IMR-90 (cell line): ENCODE data around the gene HRH1. TPM values are rescaled to one million over a fixed set of nuclear protein-coding genes. Genes with fewer than 3 reads are reported as not detected.

Source experiments
- ATAC-seq: fragments of 200-7000 bp; cut with Tn5 transposase; 2 replicates; pipeline ENCODE4 v1.9.1; 2020; ENCODE audit warnings: low read depth, mild to moderate bottlenecking, moderate library complexity
- BruUV-seq: library from RNA; stranded (reverse); fragments of 400-500 nt; replicated peaks from 2 replicates; lab custom pipeline; 2021; lab: Mats Ljungman, UMichigan
- CTCF ChIA-PET: fragments of 300-600 bp; formaldehyde crosslinking; extraction: SDS; loops from one replicate; lab custom pipeline; 2021; ENCODE audit warnings: antibody characterized with exemption; lab: Yijun Ruan, JAX
- POLR2A ChIA-PET: fragments of 300-600 bp; sonication (Branson Sonifier 250); formaldehyde crosslinking; loops from one replicate; lab custom pipeline; 2022; ENCODE audit warnings: antibody characterized with exemption; ENCODE audit not compliant: unreplicated experiment; lab: Charles Lee
- DNase-seq: peaks from one replicate; pipeline ENCODE4 v3.0.0; 2013
- H2AFZ ChIP-seq: replicated peaks from 2 replicates; pipeline ENCODE3; 2013; ENCODE audit warnings: low read length, mild to moderate bottlenecking; ENCODE audit not compliant: poor library complexity
- H2AK5ac ChIP-seq: 2 replicates; pipeline ENCODE4 v1.6.1; 2013; ENCODE audit warnings: low read depth, low read length, inconsistent platforms
- H2AK9ac ChIP-seq: replicated peaks from 2 replicates; pipeline ENCODE3; 2013; ENCODE audit warnings: mild to moderate bottlenecking, low read depth, low read length, moderate library complexity; ENCODE audit not compliant: poor library complexity
- H2BK120ac ChIP-seq: 2 replicates; pipeline ENCODE4 v1.6.1; 2013; ENCODE audit warnings: low read depth, low read length, inconsistent platforms
- H2BK15ac ChIP-seq: 3 replicates; pipeline ENCODE4 v1.6.1; 2013; ENCODE audit warnings: low read depth, low read length, inconsistent platforms
- H2BK20ac ChIP-seq: 2 replicates; pipeline ENCODE4 v1.6.1; 2013; ENCODE audit warnings: low read depth, mild to moderate bottlenecking, inconsistent platforms, low read length, moderate library complexity
- H2BK5ac ChIP-seq: 2 replicates; pipeline ENCODE4 v1.6.1; 2013; ENCODE audit warnings: mild to moderate bottlenecking, low read depth, low read length, inconsistent platforms; ENCODE audit not compliant: poor library complexity, severe bottlenecking
- H3K14ac ChIP-seq: replicated peaks from 2 replicates; pipeline ENCODE4 v1.6.1; 2013; ENCODE audit warnings: low read depth, low read length, inconsistent platforms
- H3K18ac ChIP-seq: 2 replicates; pipeline ENCODE4 v1.6.1; 2013; ENCODE audit warnings: low read depth, low read length, control low read depth
- H3K23ac ChIP-seq: 2 replicates; pipeline ENCODE4 v1.6.1; 2013; ENCODE audit warnings: low read depth, low read length, inconsistent platforms
- H3K27ac ChIP-seq: 2 replicates; pipeline ENCODE4 v1.5.1; 2013; ENCODE audit warnings: mild to moderate bottlenecking, control low read depth, low read length; ENCODE audit not compliant: insufficient read depth
- H3K27me3 ChIP-seq: 2 replicates; pipeline ENCODE4 v1.6.1; 2013; ENCODE audit warnings: low read length; ENCODE audit not compliant: control insufficient read depth, insufficient read depth
- H3K36me3 ChIP-seq: 2 replicates; pipeline ENCODE4 v1.6.1; 2013; ENCODE audit warnings: low read length, mixed read lengths; ENCODE audit not compliant: control insufficient read depth, insufficient read depth
- H3K4ac ChIP-seq: 2 replicates; pipeline ENCODE4 v1.6.1; 2013; ENCODE audit warnings: low read depth, low read length, inconsistent platforms
- H3K4me1 ChIP-seq: 2 replicates; pipeline ENCODE4 v1.6.1; 2013; ENCODE audit warnings: low read length, mixed read lengths; ENCODE audit not compliant: control insufficient read depth, insufficient read depth
- H3K4me2 ChIP-seq: 2 replicates; pipeline ENCODE4 v1.6.1; 2013; ENCODE audit warnings: low read depth, mild to moderate bottlenecking, control low read depth, low read length, moderate library complexity
- H3K4me3 ChIP-seq: 2 replicates; pipeline ENCODE4 v1.5.1; 2013; ENCODE audit warnings: low read depth, mild to moderate bottlenecking, control low read depth, low read length, moderate library complexity; ENCODE audit not compliant: insufficient read depth
- H3K56ac ChIP-seq: 2 replicates; pipeline ENCODE4 v1.6.1; 2013; ENCODE audit warnings: low read length, inconsistent platforms; ENCODE audit not compliant: insufficient read depth; ENCODE audit errors: extremely low read depth
- H3K79me1 ChIP-seq, 2 experiments: 2 replicates each; pipeline ENCODE4 v1.6.1; 2013; ENCODE audit warnings: low read length in 2 of 2, inconsistent platforms in 1 of 2, low read depth in 1 of 2
- H3K9ac ChIP-seq: 2 replicates; pipeline ENCODE4 v1.6.1; 2013; ENCODE audit warnings: low read depth, low read length, control low read depth
- H3K9me1 ChIP-seq: 2 replicates; pipeline ENCODE4 v1.6.1; 2013; ENCODE audit warnings: low read length, inconsistent platforms; ENCODE audit not compliant: insufficient read depth
- H3K9me3 ChIP-seq: 2 replicates; pipeline ENCODE4 v1.6.1; 2013; ENCODE audit warnings: low read length; ENCODE audit not compliant: control insufficient read depth, insufficient read depth
- H4K20me1 ChIP-seq: 2 replicates; pipeline ENCODE4 v1.6.1; 2013; ENCODE audit warnings: low read length, inconsistent platforms; ENCODE audit not compliant: insufficient read depth
- H4K5ac ChIP-seq: 2 replicates; pipeline ENCODE4 v1.6.1; 2013; ENCODE audit warnings: mild to moderate bottlenecking, low read depth, low read length, control low read depth
- H4K8ac ChIP-seq, 2 experiments: 2 replicates each; pipeline ENCODE4 v1.6.1; 2013; ENCODE audit warnings: low read depth in 2 of 2, low read length in 2 of 2, control low read depth in 1 of 2, inconsistent platforms in 1 of 2
- H4K91ac ChIP-seq: 2 replicates; pipeline ENCODE4 v1.6.1; 2013; ENCODE audit warnings: low read depth, low read length, inconsistent platforms; ENCODE audit not compliant: insufficient read depth
- BHLHE40 ChIP-seq: fragments of 150-350 bp; IDR thresholded peaks from 2 replicates; pipeline ENCODE4 v1.6.1; 2016; ENCODE audit warnings: mild to moderate bottlenecking, low read depth, low read length
- CTCF ChIP-seq: conservative IDR thresholded peaks from 2 replicates; pipeline ENCODE4 v1.5.1; 2012; ENCODE audit warnings: mild to moderate bottlenecking, low read depth, low read length, improper control_type of control experiment
- MXI1 ChIP-seq: IDR thresholded peaks from 2 replicates; pipeline ENCODE4 v1.6.1; 2012; ENCODE audit warnings: low read depth, mild to moderate bottlenecking, low read length, moderate library complexity, borderline replicate concordance
- NFE2L2 ChIP-seq: fragments of 150-350 bp; IDR thresholded peaks from 2 replicates; pipeline ENCODE4 v1.6.1; 2016; ENCODE audit warnings: low read depth, mild to moderate bottlenecking, low read length
- POLR2A ChIP-seq: IDR thresholded peaks from 2 replicates; pipeline ENCODE4 v1.6.1; 2012; ENCODE audit warnings: mild to moderate bottlenecking, low read depth, low read length
- RCOR1 ChIP-seq: IDR thresholded peaks from 2 replicates; pipeline ENCODE4 v1.6.1; 2012; ENCODE audit warnings: mild to moderate bottlenecking, low read length, improper control_type of control experiment; ENCODE audit not compliant: insufficient replicate concordance
- SMC3 ChIP-seq: fragments of 150-350 bp; IDR thresholded peaks from 2 replicates; pipeline ENCODE4 v1.6.1; 2016; ENCODE audit warnings: low read depth, mild to moderate bottlenecking, antibody characterized with exemption, low read length, moderate library complexity
- WGBS, 2 experiments: methylation state at CpG; one replicate each; pipeline versions ENCODE4 v1.1.5 to v1.1.7; 2013; ENCODE audit warnings: missing lambda C conversion rate in 2 of 2; ENCODE audit not compliant: insufficient read length in 1 of 2; ENCODE audit errors: extremely low coverage in 2 of 2; 5-methylcytosine and 5-hydroxymethylcytosine counted together
- dilution Hi-C: fragments of 300-500 bp; cut with HindIII; formaldehyde crosslinking; loops from one replicate; pipeline ENCODE4 v1.14.3; 2018; ENCODE audit warnings: low sequenced_read_pairs; ENCODE audit not compliant: unreplicated experiment
- in situ Hi-C: fragments of 300-500 bp; cut with MboI; formaldehyde crosslinking; loops from 3 replicates; pipeline ENCODE4 v1.14.3; 2019; ENCODE audit warnings: low sequenced_read_pairs, inconsistent platforms, mixed read lengths
- intact Hi-C: fragments of 100-400 bp; cut with micrococcal nuclease; formaldehyde crosslinking; loops from 2 replicates; pipeline ENCODE4 v1.10.0; 2022
- polyA plus RNA-seq, 3 experiments: library from polyadenylated mRNA; depleted of rRNA; stranded (reverse); fragments of >200 nt; gene quantifications; 2 replicates each; pipeline ENCODE4 v1.2.3, GENCODE V29; 2012; ENCODE audit warnings: low replicate concordance in 1 of 3
- total RNA-seq: library from RNA; depleted of rRNA; stranded (reverse); fragments of >200 nt; gene quantifications from 2 replicates; pipeline ENCODE4 v1.2.3, GENCODE V29; 2012
- TF ChIP-seq, protein P1 (sequence below): fragments of 150-350 bp; IDR thresholded peaks from 2 replicates; pipeline ENCODE4 v1.6.1; 2017; ENCODE audit warnings: mild to moderate bottlenecking, antibody characterized with exemption, low read length, low read depth

Gene HRH1
- total and polyA plus RNA-seq, 2 of the 4 experiments (the other 2 are of a cell fraction), result 7.6 to 16.1 TPM

DNA sequence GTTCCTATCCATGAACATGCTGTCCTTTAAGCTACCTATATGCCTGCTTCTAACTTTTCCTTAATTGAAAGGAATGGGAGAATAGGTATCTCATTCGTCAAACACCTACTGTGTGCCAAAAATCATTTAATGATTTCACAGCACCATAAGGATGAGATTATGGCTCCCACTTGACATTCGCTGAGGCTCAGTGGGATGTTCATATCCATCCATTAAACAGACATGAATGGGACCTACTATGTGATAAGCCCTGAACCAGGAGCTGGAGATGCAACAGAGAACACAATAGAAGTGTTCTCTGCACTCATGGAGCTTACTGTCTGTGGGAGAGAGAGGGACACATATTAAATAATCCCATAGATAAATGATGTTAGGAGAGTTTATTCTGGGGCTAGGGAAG lies 49.7 kb downstream of the HRH1 start:
- in situ Hi-C loops (no loop called here), intact Hi-C loops (no loop called here), dilution Hi-C loops (no loop called here)
- H4K8ac ChIP-seq, result no peak overlapping the region
- H3K36me3 ChIP-seq, result no peaks in the 10 kb centered on the region; the same call in 1 of the 2 replicates
- H4K91ac ChIP-seq, result no peak overlapping the region
- ChIA-PET POLR2A (no interaction called here), CTCF (interaction anchor here (0.5 kb wide), 1 partner anchor 66 kb away, joined by 5 read pairs; no protein-coding TSS in a partner anchor)
- no peak overlapping the region for H4K5ac ChIP-seq
- H3K4me1 ChIP-seq, result peaks cover 17% of the 10 kb centered on the region
- no peak overlapping the region for H3K9ac ChIP-seq
- H3K18ac ChIP-seq, result no peak overlapping the region
- ATAC-seq (no peak), DNase-seq (no peak)
- H2BK20ac ChIP-seq, result no peak overlapping the region
- H2BK5ac ChIP-seq, result no peak overlapping the region
- no peak overlapping the region for H2BK120ac ChIP-seq
- no peaks in the 10 kb centered on the region for H3K27me3 ChIP-seq
- H3K4me2 ChIP-seq, result no peak overlapping the region
- H3K14ac ChIP-seq, result no peak overlapping the region; the same call in 1 of the 2 replicates
- TF ChIP-seq MXI1 (no peak), BHLHE40 (no peak), CTCF (no peak), POLR2A (no peak), SMC3 (no peak), NFE2L2 (no peak), RCOR1 (no peak)
- TF ChIP-seq, protein P1, sequence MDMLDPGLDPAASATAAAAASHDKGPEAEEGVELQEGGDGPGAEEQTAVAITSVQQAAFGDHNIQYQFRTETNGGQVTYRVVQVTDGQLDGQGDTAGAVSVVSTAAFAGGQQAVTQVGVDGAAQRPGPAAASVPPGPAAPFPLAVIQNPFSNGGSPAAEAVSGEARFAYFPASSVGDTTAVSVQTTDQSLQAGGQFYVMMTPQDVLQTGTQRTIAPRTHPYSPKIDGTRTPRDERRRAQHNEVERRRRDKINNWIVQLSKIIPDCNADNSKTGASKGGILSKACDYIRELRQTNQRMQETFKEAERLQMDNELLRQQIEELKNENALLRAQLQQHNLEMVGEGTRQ, result no peak
- H3K27ac ChIP-seq, result no peak overlapping the region
- H3K9me3 ChIP-seq, result no peaks in the 10 kb centered on the region
- WGBS, 2 experiments, result no CpG with 5 or more reads among the region's 2 CpGs
- no peak overlapping the region for H3K4ac ChIP-seq
- no peak overlapping the region for H3K56ac ChIP-seq
- no peak overlapping the region for H3K23ac ChIP-seq
- no peak overlapping the region for H2BK15ac ChIP-seq
- peaks cover 44 to 93% of the 10 kb centered on the region in 2 experiments for H3K79me1 ChIP-seq
- no peak overlapping the region for H3K4me3 ChIP-seq
- no peak overlapping the region for H2AK9ac ChIP-seq
- H2AK5ac ChIP-seq, result no peak overlapping the region
- no peak overlapping the region for H2AFZ ChIP-seq
- peaks cover 3% of the 10 kb centered on the region; the same call in 1 of the 2 replicates for H4K20me1 ChIP-seq
- no TSS peak for BruUV-seq
- peaks cover 22% of the 10 kb centered on the region for H3K9me1 ChIP-seq
